ENCODE measurements around the gene TNFRSF14.

The TNFRSF14 gene

DNA sequence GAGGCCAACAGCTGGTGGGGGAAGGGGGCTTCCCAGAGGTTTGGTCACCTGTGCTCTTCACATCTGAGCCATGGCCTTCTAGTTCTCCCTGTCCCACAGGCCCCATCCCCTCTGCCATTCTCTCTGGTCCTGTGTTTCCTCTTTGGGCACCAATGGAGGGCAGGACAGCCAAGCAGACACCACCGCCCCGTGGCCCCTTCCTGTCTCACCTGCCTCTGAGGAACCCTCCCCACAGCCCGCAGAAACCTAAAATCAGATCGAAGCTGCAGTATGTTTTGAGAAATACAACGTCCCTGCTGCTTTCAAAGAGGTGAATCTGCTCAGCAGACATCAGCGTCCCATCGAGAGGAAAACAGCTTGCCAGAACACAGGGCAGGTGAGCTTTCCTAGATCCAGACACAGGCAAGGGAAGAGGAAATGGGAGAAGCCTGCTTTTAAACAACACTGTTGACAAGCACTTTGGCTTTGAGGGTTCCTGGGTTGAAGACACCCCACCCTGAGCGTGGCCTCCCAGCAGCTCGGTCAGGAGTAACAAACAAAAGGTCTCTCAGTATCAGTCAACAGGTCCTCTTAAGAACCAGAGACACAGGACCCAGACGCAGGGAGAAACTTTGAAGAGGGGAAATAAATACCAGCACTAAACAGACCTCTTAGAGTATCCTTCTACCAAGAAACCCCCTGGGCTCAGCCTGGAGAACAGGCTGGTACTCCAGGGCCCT, 32.1 kb upstream of the TNFRSF14 start:
- Histone ChIP-seq H3K27me3 (ENCODE audit: insufficient read depth, poor library complexity, severe bottlenecking) (peaks cover 22% of the 10 kb centered on the region), H3K4me3 (replicated peaks; ENCODE audit: insufficient read depth, low read length) (no peak overlapping the region), H3K27ac (replicated peaks) (no peak overlapping the region)
- no peak for DNase-seq (ENCODE audit: low read depth in 1 of 2, low spot score in 1 of 2)
- TF ChIP-seq, protein P1, sequence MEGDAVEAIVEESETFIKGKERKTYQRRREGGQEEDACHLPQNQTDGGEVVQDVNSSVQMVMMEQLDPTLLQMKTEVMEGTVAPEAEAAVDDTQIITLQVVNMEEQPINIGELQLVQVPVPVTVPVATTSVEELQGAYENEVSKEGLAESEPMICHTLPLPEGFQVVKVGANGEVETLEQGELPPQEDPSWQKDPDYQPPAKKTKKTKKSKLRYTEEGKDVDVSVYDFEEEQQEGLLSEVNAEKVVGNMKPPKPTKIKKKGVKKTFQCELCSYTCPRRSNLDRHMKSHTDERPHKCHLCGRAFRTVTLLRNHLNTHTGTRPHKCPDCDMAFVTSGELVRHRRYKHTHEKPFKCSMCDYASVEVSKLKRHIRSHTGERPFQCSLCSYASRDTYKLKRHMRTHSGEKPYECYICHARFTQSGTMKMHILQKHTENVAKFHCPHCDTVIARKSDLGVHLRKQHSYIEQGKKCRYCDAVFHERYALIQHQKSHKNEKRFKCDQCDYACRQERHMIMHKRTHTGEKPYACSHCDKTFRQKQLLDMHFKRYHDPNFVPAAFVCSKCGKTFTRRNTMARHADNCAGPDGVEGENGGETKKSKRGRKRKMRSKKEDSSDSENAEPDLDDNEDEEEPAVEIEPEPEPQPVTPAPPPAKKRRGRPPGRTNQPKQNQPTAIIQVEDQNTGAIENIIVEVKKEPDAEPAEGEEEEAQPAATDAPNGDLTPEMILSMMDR (IDR thresholded peaks at IDR 0.05; ENCODE audit: insufficient read depth, low read length) = no peak

DNA sequence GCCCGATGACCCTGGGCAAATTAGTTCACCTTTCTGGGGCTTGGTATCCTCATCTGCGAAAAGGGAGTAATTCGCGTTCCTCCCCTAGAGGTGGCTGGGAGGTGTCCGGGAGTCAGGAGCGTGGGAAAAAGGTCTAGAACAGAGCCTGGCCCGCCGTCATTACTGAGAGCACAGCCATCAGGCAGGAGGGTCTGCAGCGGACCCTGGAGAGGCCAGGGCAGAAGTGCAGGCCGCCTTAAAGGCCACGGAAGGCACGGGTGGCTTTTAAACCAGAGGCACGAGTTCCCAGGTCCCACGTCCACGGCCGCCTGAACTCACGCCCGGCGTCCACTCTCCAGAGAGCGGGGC, 30.6 kb upstream of the TNFRSF14 start:
- DNase-seq (ENCODE audit: low read depth in 1 of 2, low spot score in 1 of 2) = no peak
- H3K27me3 ChIP-seq (ENCODE audit: insufficient read depth, poor library complexity, severe bottlenecking) = peaks cover 30% of the 10 kb centered on the region
- H3K27ac ChIP-seq (replicated peaks) = peak overlapping the region; percentile 72
- peak overlapping the region; percentile 66 for H3K4me3 ChIP-seq (replicated peaks; ENCODE audit: insufficient read depth, low read length)
- no peak for TF ChIP-seq SPI1 (IDR thresholded peaks at IDR 0.05; ENCODE audit: borderline replicate concordance, low read depth)
- TF ChIP-seq POLR2AphosphoS5 (IDR thresholded peaks at IDR 0.05; ENCODE audit: low read depth) = no peak
- TF ChIP-seq, protein P2, sequence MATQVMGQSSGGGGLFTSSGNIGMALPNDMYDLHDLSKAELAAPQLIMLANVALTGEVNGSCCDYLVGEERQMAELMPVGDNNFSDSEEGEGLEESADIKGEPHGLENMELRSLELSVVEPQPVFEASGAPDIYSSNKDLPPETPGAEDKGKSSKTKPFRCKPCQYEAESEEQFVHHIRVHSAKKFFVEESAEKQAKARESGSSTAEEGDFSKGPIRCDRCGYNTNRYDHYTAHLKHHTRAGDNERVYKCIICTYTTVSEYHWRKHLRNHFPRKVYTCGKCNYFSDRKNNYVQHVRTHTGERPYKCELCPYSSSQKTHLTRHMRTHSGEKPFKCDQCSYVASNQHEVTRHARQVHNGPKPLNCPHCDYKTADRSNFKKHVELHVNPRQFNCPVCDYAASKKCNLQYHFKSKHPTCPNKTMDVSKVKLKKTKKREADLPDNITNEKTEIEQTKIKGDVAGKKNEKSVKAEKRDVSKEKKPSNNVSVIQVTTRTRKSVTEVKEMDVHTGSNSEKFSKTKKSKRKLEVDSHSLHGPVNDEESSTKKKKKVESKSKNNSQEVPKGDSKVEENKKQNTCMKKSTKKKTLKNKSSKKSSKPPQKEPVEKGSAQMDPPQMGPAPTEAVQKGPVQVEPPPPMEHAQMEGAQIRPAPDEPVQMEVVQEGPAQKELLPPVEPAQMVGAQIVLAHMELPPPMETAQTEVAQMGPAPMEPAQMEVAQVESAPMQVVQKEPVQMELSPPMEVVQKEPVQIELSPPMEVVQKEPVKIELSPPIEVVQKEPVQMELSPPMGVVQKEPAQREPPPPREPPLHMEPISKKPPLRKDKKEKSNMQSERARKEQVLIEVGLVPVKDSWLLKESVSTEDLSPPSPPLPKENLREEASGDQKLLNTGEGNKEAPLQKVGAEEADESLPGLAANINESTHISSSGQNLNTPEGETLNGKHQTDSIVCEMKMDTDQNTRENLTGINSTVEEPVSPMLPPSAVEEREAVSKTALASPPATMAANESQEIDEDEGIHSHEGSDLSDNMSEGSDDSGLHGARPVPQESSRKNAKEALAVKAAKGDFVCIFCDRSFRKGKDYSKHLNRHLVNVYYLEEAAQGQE (IDR thresholded peaks at IDR 0.05; ENCODE audit: insufficient replicate concordance, low read depth) = no peak
- no peak for TF ChIP-seq GABPA (IDR thresholded peaks at IDR 0.05; ENCODE audit: low read depth)
- TF ChIP-seq, protein P1 (IDR thresholded peaks at IDR 0.05; ENCODE audit: insufficient read depth, low read length) = no peak

DNA sequence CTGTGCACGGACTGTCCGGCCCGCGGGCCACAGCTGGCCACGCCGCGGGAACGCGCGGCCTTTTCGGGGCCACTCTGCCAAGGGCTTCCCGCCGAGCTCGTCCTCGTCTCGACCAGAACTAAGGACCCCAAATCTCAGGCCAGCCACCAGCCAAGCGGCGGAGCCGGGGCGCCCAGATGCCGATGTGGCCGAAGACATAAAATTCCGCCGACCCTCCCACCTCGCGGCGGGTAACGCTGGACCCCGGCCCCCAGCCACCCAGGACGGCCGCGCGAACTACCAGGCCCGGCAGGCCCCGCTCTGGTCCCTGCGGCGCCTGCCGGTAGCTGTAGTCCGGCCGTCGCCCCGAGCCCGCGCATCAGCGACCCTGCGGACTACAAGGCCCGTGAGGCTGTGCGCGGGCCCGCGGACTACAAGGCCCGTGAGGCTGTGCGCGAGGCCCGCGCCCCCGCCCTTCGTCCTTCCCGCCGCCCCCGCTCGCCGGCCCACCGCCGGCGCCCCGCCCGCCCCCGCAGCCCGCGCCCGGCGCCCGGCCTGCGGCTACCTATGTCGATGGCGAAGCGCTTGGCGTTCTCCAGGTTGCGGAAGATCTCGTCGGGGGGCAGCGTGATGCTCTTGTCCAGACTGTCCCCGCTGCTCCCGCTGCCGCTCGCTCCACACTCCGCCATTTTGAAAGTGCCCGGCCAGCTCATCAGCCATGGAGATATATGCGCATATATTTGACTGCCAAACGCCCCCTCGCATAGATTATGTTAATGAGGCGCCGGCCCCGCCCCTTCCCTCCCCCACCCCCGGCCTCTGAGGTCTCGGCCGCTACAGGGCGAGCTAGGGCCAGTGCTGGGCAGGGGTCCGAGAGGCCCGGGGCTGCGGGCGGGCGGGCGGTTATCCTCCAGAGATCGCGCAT, 30.0 kb upstream of the TNFRSF14 start, which contains the start of gene PANK4:
Gene PANK4 (minus strand): TSS at position 677 of the 904 bp plus-strand sequence. CDS start 9 bp downstream, at position 668.
- peaks cover 36% of the 10 kb centered on the region for H3K27me3 ChIP-seq (ENCODE audit: insufficient read depth, poor library complexity, severe bottlenecking)
- TF ChIP-seq, protein P2 (IDR thresholded peaks at IDR 0.05; ENCODE audit: insufficient replicate concordance, low read depth) = no peak
- TF ChIP-seq POLR2AphosphoS5 (IDR thresholded peaks at IDR 0.05; ENCODE audit: low read depth) = peak; percentile 68; the same call in 1 of the 2 replicates
- peak; percentile 80 to 91 for DNase-seq (ENCODE audit: low read depth in 1 of 2, low spot score in 1 of 2)
- H3K4me3 ChIP-seq (replicated peaks; ENCODE audit: insufficient read depth, low read length) = peak within 1 kb of the TSS; percentile 66
- peak within 1 kb of the TSS; percentile 72 for H3K27ac ChIP-seq (replicated peaks)

DNA sequence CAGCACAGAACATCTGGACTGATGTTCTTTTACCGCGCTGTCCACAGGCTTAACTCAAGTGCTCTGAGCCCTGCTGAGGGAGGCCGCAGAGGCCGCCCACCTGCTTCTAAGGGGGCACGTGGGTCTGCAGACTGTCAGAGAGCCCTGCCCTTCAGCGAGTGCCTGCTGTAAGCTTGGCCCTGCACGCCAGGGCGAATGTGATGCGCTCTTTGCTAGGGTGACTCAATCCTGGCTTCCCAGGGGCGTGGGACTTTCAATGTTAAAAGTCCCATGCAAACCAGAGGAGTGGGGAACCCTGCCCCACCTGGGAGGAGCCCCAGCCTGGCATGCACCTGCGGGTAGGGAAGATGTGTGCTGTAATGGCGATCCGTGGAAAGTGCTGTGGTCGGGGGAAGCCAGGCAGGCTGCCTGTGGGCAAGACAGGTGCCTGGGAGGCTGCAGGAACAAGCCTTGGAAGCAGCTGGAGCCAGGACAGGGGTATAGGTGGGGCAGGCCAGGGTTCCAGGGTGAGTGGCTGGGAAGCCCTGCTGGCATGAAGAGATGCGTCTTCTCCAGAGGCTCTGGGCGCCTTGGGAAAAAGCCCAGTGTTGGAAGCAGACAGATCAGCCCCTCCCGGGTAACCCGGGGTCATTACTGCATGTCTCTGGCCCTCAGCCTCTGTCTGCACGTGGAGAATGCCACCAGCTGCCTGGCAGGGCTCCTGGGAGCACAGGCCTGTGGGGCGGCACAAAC, 29.2 kb upstream of the TNFRSF14 start:
- no peak for DNase-seq (ENCODE audit: low read depth in 1 of 2, low spot score in 1 of 2)
- H3K27me3 ChIP-seq (ENCODE audit: insufficient read depth, poor library complexity, severe bottlenecking) = peaks cover 42% of the 10 kb centered on the region
- peak overlapping the region; percentile 45 for H3K4me3 ChIP-seq (replicated peaks; ENCODE audit: insufficient read depth, low read length)
- TF ChIP-seq POLR2AphosphoS5 (IDR thresholded peaks at IDR 0.05; ENCODE audit: low read depth) (no peak), GABPA (IDR thresholded peaks at IDR 0.05; ENCODE audit: low read depth) (no peak), SPI1 (IDR thresholded peaks at IDR 0.05; ENCODE audit: borderline replicate concordance, low read depth) (no peak)
- TF ChIP-seq, protein P2 (IDR thresholded peaks at IDR 0.05; ENCODE audit: insufficient replicate concordance, low read depth) = no peak
- TF ChIP-seq, protein P1 (IDR thresholded peaks at IDR 0.05; ENCODE audit: insufficient read depth, low read length) = no peak
- H3K27ac ChIP-seq (replicated peaks) = no peak overlapping the region

All from HL-60 (cell line).